IMR-90 (cell line): Measurements from ENCODE around the gene FKBP11.

Experiments used
- BHLHE40 ChIP-seq: fragments of 150-350 bp; IDR thresholded peaks from 2 replicates; pipeline ENCODE4 v1.6.1; 2016; ENCODE audit warnings: mild to moderate bottlenecking, low read depth, low read length
- CEBPB ChIP-seq: IDR thresholded peaks from 2 replicates; pipeline ENCODE4 v1.6.1; 2012; ENCODE audit warnings: low read depth, low read length, improper control_type of control experiment
- CTCF ChIP-seq: conservative IDR thresholded peaks from 2 replicates; pipeline ENCODE4 v1.5.1; 2012; ENCODE audit warnings: mild to moderate bottlenecking, low read depth, low read length, improper control_type of control experiment
- MAFK ChIP-seq: IDR thresholded peaks from 2 replicates; pipeline ENCODE4 v1.6.1; 2012; ENCODE audit warnings: low read depth, low read length, improper control_type of control experiment
- MXI1 ChIP-seq: IDR thresholded peaks from 2 replicates; pipeline ENCODE4 v1.6.1; 2012; ENCODE audit warnings: low read depth, mild to moderate bottlenecking, low read length, moderate library complexity, borderline replicate concordance
- POLR2A ChIP-seq: IDR thresholded peaks from 2 replicates; pipeline ENCODE4 v1.6.1; 2012; ENCODE audit warnings: mild to moderate bottlenecking, low read depth, low read length
- RCOR1 ChIP-seq: IDR thresholded peaks from 2 replicates; pipeline ENCODE4 v1.6.1; 2012; ENCODE audit warnings: mild to moderate bottlenecking, low read length, improper control_type of control experiment; ENCODE audit not compliant: insufficient replicate concordance
- RFX5 ChIP-seq: IDR thresholded peaks from 2 replicates; pipeline ENCODE4 v1.8.0; 2012; ENCODE audit warnings: low read depth, mild to moderate bottlenecking, low read length, moderate library complexity
- USF2 ChIP-seq: fragments of 150-350 bp; IDR thresholded peaks from 2 replicates; pipeline ENCODE4 v1.6.1; 2017; ENCODE audit warnings: mild to moderate bottlenecking, antibody characterized with exemption, low read length, low read depth

GRCh38 chr12:48972213-48972951, 47.1 kb upstream of the FKBP11 start:
- TF ChIP-seq CTCF (peak; percentile 14; the same call in 1 of the 2 replicates), POLR2A (no peak), RFX5 (no peak), USF2 (no peak), RCOR1 (no peak), BHLHE40 (peak; percentile 16; the same call in 1 of the 2 replicates), CEBPB (no peak), MAFK (no peak), MXI1 (no peak)
